Head of caudate nucleus (tissue), 42 donors: Measurements from ENCODE around the gene NR5A2.

Experiments used
- DNase-seq, 42 donors: peaks; one replicate each; pipeline versions ENCODE4 v3.0.0 to v3.0.0-alpha.2; 2020 to 2021; ENCODE audit warnings: mixed read lengths in 7 of 42
- intact Hi-C: fragments of 100-400 bp; cut with DNase I; formaldehyde crosslinking; loops from one replicate; pipeline ENCODE4 v1.15.0; 2022

Gene NR5A2

DNA sequence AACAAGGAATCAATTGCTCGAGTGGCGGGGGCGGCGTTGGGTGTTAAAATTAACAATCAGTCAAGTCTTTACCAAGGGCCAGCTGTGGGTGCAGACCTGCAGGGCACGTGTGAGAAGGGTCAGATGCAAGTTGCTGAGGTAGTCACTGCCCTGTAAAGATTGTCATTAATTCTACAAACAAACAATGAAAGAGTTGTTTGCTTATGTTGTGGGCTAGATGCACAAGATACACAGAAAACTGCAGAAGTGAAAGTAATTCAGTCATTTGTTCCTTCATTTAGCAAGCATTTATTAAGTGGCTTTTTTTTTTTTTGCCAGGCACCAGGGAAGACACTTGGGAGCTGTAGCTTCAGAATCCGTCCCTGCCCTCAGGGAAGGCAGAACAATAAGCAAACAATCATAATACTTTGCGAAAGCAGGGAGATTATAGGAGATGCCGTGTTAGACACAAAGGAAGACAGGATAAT is 79.5 kb downstream of the NR5A2 start:
- intact Hi-C loops = no loop called here
- DNase-seq = no peak

DNA sequence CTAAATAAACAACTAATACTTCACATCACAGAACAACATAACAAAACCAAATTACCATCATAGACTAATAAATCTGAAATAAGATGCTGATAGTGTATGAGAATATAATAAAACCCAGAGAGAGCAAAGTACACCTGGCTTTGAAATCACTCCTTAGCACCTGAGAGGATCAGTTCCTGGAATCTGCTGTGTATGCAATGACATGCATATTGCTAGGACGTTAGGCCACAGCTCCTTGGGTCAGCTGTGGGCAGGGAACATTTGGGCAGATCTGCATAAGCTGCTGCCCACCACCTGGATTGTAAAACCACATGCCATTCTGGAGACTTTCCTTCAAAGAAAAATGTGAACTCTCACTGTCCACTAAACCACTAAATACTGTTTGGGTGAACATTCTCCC is 81.1 kb downstream of the NR5A2 start:
- intact Hi-C loops = no loop called here
- DNase-seq = no peak

DNA sequence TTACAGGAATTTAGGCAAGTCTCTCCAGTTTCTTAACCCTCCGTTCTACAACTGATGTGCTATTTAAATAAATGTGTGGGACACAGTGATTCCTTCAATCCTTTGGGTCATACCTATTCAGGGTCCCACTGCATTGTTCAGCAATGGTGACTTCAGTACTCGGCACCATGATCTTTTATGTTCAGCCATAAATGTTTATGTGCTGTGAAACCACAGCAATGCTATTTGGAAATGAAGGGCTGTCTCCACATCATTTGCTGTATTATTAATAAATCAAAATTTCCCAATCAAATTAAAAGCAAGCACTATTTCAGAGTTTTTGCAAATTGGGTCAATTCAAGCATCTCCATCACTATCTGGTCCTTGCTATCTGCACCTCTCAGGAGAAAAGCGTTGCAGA is 84.8 kb downstream of the NR5A2 start:
- intact Hi-C loops = no loop called here
- no peak for DNase-seq

DNA sequence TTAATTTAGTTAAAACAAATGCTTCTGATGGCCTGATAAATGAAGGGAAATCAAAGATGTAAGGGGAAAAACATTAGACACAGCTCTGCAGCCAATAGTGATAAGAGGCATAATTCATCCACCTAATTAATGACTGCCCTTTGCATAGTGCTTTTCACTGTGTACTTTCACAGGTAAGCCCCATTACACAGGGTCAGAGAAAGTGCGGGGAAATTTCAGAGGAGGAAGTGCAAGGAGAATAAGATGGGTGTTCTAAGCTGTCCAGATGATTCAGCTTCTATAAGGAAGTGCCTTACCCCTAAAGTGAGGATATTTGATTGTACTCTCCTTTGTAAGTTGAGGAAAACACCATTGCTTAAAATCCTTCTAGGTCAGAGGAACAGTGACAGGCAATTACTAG is 88.0 kb downstream of the NR5A2 start:
- intact Hi-C loops = no loop called here
- no peak for DNase-seq

DNA sequence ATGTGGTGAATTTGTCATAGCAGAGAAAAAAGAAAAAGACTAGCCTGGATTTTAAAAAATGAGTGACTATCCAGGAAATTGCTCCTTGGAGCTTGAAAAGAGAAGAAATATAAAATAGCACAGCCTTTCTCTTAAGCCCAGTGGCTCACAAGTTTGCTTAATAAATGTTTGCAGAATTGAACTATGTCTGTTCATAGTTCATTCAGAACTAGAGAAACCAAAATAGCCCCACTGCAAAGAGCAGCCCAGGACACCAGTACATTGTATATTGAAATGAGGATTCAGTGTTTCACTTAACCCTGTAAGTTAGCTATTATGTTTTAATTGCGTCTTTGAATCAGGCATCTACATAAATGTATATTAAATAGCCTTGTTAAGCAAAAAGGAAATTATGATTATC is 88.8 kb downstream of the NR5A2 start:
- no peak for DNase-seq
- intact Hi-C loops = no loop called here

DNA sequence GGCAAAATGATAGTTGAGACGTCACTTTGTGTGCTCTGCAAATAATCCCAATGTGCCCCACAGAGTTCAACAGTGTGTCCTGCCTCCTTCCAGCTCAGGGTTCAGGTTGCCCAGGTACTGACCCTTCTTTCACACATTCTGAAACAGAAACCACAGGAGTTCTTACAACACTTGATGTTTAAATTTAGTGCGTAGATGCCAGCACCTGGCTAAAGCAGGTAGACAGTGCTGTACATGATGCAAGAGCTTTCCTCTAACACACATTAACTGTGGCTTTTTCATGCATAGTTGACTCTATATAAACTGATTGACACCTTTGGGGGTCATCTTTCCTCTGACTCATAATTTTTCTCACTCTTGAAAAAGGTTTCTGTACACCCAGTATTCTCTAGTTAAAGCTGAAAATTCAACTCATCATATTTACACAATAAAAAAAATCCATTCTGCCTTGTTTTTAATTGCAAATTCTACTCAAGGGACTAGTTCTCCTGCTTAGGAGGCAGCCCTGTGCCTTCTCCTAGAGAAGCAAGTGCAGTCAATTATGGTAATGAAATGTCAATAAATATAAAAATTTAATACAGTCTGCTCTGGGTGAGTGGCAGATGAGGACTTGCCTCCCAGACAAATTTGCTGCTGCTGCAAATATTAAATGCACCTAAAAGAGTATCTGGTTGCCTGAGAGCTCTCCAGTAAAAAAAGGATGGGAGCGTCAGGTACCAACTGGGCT is 91.4 kb downstream of the NR5A2 start:
- intact Hi-C loops = no loop called here
- no peak for DNase-seq

DNA sequence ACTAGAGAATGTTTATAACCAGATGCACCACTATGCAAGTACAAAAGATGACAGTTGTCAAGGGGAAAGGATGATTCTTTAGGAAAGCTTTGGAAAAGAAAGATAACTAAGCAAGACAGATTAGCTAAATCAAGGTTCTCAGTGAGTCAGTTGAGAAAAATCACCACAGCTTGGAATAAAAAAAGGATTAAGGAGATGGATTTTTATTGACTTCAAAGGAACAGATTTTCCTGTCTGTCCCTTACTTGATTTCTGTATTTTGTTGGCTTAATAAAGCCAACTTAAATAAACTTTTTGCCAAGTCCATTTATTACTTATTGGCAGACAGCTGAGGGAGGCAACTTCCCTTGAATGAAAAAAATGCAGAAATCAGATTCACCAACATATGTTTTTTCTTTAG is 93.9 kb downstream of the NR5A2 start:
- intact Hi-C loops = no loop called here
- DNase-seq = no peak

DNA sequence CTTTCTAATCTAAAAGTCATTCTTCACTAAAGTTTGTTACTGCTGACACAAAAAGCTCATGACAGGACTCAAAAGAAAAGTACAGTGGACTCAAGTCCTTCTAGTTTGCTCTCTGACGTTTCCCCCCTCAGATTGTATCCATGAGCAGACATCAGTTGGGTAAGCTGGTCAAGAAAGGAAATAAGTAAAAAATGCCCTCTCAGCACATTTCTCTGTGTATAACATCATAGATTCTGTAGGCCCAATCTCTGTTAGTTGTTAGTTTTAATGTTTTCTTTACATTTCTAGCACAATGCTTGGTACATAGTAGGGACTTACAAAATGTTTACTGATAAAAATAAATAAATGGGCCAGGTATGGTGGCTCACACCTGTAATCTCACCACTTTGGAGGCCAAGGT is 96.8 kb downstream of the NR5A2 start:
- DNase-seq = no peak
- intact Hi-C loops = no loop called here

DNA sequence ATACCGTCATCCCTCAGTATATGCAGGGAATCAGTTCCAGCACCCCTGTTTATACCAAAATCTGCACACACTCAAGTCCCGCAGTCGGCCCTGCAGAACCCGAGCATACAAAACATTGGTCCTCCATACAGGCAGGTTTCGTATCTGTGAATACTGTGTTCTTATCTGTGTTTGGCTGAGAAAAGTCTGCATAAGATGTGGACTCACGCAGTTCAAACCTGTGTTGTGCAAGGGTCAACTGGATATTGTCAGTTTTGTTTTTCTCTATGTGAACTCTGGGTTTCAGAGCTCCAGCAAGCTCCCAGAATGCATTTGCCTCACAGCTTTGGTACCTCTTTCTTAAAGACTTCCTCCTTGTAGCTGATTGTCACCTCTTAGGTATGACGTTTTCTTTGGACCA is 100.6 kb downstream of the NR5A2 start:
- intact Hi-C loops = no loop called here

DNA sequence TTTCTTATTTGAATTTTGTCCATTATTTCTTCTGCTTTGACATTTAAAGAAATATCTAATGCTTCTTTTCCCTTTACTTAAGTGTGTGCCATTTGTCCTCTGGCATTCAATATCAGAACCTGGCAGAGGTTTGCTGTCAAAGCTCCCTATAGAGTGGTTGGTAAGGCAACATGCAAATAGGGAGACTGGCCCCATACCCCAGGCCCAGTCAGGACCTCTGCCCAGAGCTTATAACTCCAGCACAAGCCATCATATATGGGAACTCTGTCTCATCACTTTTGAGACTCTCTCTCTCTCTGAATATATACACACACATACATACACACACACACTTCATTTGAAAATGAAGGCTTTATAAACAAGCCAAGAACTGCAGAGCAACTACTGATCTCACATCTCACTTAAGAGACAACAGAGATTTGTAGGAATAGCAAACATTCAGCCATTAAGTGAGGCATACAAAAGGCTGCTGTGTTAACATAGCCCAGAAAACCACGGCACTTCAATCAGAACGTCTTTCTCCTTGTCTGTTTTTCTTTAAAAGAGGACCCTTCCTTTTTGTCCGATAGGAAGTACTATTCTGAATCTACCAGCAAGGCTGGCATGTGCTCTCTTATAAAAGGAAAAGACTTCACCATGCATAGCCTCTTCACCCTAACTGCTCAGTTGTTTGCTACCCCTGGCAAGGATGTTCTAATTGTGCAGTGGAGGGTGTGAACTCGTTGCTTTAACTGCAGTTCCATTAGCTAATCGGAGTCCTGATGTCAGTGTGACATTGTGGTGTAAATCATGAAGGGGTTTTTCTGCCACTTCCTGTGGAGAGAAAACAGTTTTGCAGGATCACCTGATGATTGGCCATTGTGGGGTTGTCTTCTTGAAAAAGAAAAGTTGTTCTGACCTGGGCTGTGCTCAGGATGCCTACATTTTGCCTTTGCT is 101.7 kb downstream of the NR5A2 start:
- no peak for DNase-seq
- intact Hi-C loops = no loop called here

More for the DNA sequence above, 100.6 kb downstream of the NR5A2 start:
- no peak for DNase-seq

DNA sequence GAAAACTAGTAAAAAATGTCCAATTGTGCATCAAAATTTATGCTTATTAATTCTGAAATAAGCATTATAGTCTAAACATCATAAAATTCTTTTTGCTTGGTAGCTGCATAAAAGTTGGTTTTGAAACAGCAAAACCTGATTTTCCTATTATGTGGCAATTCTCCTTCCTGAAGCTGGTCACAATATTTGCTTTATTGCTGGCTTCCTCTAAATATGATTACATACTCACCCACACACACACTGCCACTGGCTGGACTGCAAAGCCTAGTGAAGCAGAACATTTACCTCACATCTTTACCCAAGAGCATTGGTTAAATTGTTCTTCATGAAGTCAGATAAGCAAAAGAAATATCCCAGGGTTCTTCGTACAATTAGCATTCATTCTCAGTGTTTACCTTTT is 103.0 kb downstream of the NR5A2 start:
- intact Hi-C loops = no loop called here
- no peak for DNase-seq

DNA sequence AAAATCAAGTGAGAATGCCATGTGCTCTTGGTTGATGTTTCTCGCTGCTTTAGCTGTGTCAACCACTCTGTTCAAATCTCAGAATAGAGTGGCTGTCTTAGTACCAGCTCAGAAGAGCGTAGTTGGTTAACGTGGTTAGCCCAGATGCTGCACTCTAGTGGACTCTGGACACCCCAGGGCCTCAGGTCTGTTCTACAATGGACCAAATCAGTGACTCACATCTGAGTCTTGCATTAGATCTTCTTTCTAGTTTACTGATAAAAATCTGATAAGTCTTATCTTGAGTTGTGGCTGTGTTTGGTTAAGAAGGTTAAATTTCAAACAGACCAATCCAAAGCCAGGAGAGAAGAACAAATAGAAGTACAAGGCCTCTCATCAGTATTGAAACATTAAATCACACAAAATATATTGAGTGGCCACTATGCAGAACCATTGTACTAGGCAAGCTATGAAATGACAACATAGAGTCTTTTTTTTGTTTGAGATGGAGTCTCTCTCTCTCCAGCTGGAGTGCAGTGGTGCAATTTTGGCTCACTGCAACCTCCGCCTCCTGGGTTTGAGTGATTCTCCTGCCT is 104.1 kb downstream of the NR5A2 start:
- intact Hi-C loops = no loop called here

DNA sequence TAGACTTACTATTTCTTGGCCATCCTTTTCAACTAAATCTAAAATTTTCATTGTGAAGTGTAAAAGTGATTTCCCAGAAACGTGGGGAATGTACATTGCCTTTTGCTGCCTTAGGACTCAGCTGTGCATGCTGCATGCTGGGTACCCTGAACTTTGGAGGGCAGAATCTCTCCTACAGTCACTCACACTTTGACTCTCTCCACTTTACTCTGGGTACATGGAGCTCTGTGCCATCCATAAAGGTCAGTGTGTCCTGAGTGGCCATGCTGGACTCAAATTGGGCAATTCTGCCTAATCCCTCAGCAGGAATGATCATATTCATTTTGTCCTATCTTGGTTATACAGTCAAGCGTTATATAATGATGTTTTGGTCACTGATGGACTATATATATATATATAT is 105.6 kb downstream of the NR5A2 start:
- no peak for DNase-seq
- intact Hi-C loops = no loop called here

More for the DNA sequence above, 104.1 kb downstream of the NR5A2 start:
- no peak for DNase-seq

DNA sequence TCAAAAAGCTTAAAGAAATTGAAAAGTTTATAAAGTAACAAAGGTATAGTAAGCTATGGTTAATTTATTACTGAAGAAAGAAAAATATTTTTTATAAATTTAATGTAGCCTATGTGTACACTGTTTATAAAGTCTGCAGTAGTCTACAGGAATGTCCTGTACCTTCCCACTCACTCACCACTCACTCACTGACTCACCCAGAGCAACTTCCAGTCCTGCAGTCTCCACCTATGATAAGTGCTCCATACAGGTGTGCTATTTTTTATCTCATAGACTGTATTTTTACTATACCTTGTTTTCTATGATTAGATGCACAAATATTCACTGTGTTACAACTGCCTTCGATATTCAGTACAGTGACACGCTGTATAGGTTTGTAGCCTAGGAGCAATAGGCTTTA is 106.6 kb downstream of the NR5A2 start:
- intact Hi-C loops = no loop called here
- no peak for DNase-seq

DNA sequence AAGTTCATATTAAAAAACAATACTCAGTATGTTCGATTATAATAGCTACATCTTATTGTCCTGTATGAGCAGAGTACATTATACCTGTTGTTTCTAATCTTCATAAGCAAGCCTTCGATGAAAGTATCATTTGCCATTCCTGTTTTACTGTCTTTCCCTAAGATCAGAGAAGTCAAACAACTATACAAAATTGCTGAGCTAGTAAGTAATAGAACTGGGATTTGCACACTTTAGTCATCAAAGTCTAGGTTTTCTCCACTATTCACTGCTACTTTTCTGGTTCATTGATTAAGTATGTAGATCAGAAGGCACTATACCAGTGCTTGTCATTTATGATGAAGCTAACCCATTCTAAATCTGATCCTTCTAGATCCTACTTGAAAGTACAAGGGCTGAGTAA is 108.9 kb downstream of the NR5A2 start:
- intact Hi-C loops = no loop called here
- no peak for DNase-seq

DNA sequence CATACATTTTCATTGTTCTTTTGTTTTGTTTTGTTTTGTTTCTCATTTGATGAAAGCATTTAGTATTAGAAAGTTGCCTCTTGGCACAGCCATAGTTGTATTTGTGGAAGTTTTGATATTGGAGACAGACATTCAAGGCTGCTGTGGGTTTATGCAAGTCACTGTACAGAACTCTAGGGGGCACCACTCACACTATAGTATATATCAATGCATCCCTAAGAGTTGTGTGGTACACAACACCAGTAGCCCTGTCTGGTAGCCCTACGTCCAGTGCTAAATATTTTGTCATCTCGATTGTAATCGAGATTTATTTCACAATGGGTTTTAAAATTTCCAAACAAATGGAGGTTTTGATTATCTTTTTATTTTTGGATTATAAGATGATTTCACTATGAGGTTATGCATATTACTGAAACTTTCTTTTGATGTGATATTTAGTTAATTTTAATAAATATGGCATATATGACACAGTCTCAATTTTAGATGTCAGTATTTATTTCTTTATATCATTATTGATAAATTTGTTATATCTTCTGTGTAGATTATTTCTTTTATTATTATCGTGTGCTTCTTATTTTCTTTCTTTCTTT is 112.2 kb downstream of the NR5A2 start:
- intact Hi-C loops = no loop called here
- DNase-seq = peak in 7 of 42 donors; percentile 9 to 46 (median 20)

DNA sequence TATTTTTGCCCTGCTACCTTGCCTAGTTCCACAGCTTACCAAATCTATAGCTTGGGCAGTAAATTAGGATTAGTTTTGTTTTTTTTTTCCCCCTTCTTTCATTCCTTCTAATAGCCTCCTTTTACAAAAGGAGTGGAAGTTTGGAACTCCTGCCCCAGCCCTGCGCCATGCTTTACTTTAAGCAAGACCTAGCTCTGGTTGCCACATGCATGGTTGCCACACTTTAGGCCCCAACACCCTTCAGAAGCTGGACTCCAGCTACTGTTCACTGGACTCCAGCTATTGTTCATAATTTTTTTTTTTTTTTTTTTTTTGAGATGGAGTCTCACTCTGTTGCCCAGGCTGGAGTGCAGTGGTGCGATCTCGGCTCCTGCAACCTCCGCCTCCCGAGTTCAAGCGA is 115.8 kb downstream of the NR5A2 start:
- intact Hi-C loops = no loop called here
- DNase-seq = no peak

DNA sequence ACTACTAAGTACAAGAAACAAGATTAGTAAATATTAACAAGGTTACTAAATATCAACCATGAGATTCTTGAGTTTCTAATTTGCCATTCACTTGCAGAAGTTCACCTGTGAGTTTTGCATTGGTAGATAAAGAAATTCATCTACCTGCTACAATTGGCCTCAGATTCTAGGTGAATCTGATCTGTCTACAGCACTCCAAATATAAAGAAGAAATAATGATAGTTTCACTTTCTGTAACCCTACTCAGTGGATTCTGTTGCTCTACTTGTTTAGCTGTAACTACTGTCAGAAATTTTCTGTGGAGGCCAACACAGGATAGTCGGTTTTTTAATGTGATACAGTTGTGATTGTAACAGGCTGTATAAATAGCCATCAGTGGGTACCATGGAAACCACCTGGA is 118.6 kb downstream of the NR5A2 start:
- no peak for DNase-seq
- intact Hi-C loops = no loop called here

DNA sequence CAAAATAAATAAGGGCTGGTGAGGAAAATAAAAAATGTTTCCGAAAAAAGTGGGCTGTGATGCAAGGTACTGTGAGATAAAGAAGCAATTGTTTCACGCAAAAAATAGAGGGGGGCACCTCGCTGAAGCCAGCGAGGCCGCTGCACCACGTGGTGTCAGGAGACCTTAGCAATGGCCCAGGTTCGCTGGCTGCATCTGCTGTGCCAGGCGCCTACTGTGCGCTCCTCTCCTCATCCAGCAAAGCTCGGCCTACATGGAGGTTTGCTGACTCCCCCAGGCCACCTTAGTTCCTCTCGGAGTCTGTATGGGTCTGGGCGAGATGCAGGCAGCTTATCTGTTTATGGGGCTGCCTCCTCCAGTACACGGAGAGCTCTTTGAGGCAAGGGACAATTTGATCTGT is 119.6 kb downstream of the NR5A2 start:
- intact Hi-C loops = no loop called here
- no peak for DNase-seq

DNA sequence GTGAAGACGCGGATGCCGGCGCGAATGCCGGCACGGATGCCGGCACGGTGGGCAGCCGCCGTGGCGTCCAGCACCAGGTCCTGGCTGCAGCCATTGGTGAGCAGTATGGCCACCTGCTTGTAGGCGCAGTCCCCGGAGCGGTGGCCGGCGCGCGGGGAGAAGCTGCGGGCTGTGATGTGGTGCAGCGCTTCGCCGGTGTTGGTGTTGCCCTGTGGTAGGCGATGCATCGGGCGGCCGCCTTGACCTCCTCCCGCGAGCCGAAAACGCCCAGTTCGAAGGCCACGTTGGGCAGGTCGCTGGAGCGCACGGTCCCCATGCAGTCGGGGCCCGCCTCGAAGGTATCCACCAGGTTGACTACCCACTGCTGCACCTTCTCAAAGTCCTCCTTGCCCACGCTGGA is 120.2 kb downstream of the NR5A2 start:
- intact Hi-C loops = no loop called here
- no peak for DNase-seq
